ENCODE results near the gene TTL.

DNA sequence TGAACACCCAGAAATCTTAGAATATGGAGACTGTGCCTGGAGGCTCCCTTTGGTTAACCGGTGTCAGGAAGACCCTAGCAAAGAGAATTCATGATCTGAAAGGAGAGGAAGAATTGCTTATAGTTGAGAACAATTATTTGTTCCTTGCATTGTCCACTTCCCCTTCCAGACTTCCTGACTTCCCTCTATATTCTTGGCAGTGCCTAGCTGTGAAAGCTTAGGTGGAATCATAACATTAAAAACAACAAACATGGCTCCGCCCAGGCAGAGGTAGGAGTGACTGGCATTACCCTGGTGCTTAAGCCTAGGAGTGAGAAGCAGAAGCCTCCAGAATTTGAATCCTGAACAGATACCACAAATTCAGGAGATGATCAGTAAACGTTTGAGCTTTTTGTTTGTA, 1.9 kb downstream of the TTL start:
- TF ChIP-seq CTCF (IDR thresholded peaks at IDR 0.05; ENCODE audit: borderline replicate concordance, extremely low read depth, low read length, poor library complexity, severe bottlenecking) (no peak), EZH2 (IDR thresholded peaks at IDR 0.05; ENCODE audit: borderline replicate concordance, low read depth, low read length, severe bottlenecking) (no peak)
